OCI-LY1 (cell line): Measurements from ENCODE around the gene EPDR1.

Experiments
- H2AFZ ChIP-seq: fragments of 200-600 bp; sonication (generic), shearing (Covaris generic); 2 replicates; pipeline ENCODE4 v1.6.0; 2014; ENCODE audit warnings: antibody characterized with exemption, mild to moderate bottlenecking, low read length
- H3F3A ChIP-seq: fragments of 200-600 bp; sonication (generic), shearing (Covaris generic); 2 replicates; pipeline ENCODE4 v1.6.0; 2014; ENCODE audit warnings: mild to moderate bottlenecking, antibody characterized with exemption, low read length, moderate library complexity; ENCODE audit not compliant: insufficient read depth
- H3K27ac ChIP-seq: fragments of 200-600 bp; sonication (generic); 2 replicates; pipeline ENCODE4 v1.5.1; 2014; ENCODE audit warnings: low read length, mixed run types, mild to moderate bottlenecking, low read depth; ENCODE audit not compliant: poor library complexity, severe bottlenecking
- H3K27me3 ChIP-seq: fragments of 200-600 bp; sonication (generic); 2 replicates; pipeline ENCODE4 v1.6.0; 2014; ENCODE audit warnings: antibody characterized with exemption, mild to moderate bottlenecking, low read length, moderate library complexity; ENCODE audit not compliant: insufficient read depth
- H3K36me3 ChIP-seq: fragments of 200-600 bp; sonication (generic); 2 replicates; pipeline ENCODE4 v1.6.1; 2014; ENCODE audit warnings: mild to moderate bottlenecking, antibody characterized with exemption, low read length, moderate library complexity, mixed read lengths; ENCODE audit not compliant: insufficient read depth
- H3K4me1 ChIP-seq: fragments of 200-600 bp; sonication (generic); 2 replicates; pipeline ENCODE4 v1.5.1; 2014; ENCODE audit warnings: mild to moderate bottlenecking, low read length, moderate library complexity; ENCODE audit not compliant: insufficient read depth, severe bottlenecking
- H3K4me2 ChIP-seq: fragments of 200-600 bp; sonication (generic), shearing (Covaris generic); 2 replicates; pipeline ENCODE4 v1.6.1; 2014; ENCODE audit warnings: low read length
- H3K4me3 ChIP-seq: fragments of 200-600 bp; sonication (generic); 2 replicates; pipeline ENCODE4 v1.5.1; 2014; ENCODE audit warnings: low read length, low read depth, mild to moderate bottlenecking, mixed read lengths; ENCODE audit not compliant: poor library complexity, severe bottlenecking
- H3K79me2 ChIP-seq: fragments of 200-600 bp; shearing (Covaris generic); 2 replicates; pipeline ENCODE4 v1.6.1; 2016; ENCODE audit warnings: mixed run types, low read length, mixed read lengths; ENCODE audit not compliant: insufficient read depth
- H3K9ac ChIP-seq: fragments of 200-600 bp; sonication (generic), shearing (Covaris generic); 2 replicates; pipeline ENCODE4 v1.6.1; 2014; ENCODE audit warnings: mild to moderate bottlenecking, low read length, mixed read lengths
- H3K9me2 ChIP-seq: fragments of 200-600 bp; sonication (generic), shearing (Covaris generic); 2 replicates; pipeline ENCODE4 v1.6.1; 2014; ENCODE audit warnings: low read depth, mild to moderate bottlenecking, low read length, mixed read lengths
- H3K9me3 ChIP-seq: fragments of 200-600 bp; shearing (Covaris generic); 2 replicates; pipeline ENCODE4 v1.6.1; 2014; ENCODE audit warnings: low read length, mixed read lengths
- H4K20me1 ChIP-seq: fragments of 200-600 bp; sonication (generic), shearing (Covaris generic); 2 replicates; pipeline ENCODE4 v1.6.0; 2016; ENCODE audit warnings: mild to moderate bottlenecking, low read length; ENCODE audit not compliant: insufficient read depth
- EZH2 ChIP-seq: fragments of 200-600 bp; sonication (generic), shearing (Covaris generic); IDR thresholded peaks from 2 replicates; pipeline ENCODE4 v1.8.0; 2017; ENCODE audit warnings: borderline replicate concordance, mixed run types, mild to moderate bottlenecking, antibody characterized with exemption, low read length, moderate library complexity, mixed read lengths
- TF ChIP-seq, protein P1 (sequence below): fragments of 200-600 bp; sonication (generic), shearing (Covaris generic); IDR thresholded peaks from 2 replicates; pipeline ENCODE4 v1.5.1; 2017; ENCODE audit warnings: mild to moderate bottlenecking, antibody characterized with exemption, low read length, moderate library complexity, mixed read lengths

The EPDR1 gene

GRCh38 chr7:38000272-38000671 lies 79.8 kb downstream of the EPDR1 start:
- Histone ChIP-seq H3K9ac (no peak overlapping the region), H3K27me3 (no peaks in the 10 kb centered on the region), H2AFZ (no peak overlapping the region), H3F3A (no peaks in the 10 kb centered on the region), H3K27ac (no peak overlapping the region), H3K9me3 (no peaks in the 10 kb centered on the region; the same call in 1 of the 2 replicates), H4K20me1 (no peaks in the 10 kb centered on the region), H3K4me2 (no peak overlapping the region), H3K9me2 (no peaks in the 10 kb centered on the region), H3K36me3 (no peaks in the 10 kb centered on the region), H3K4me1 (no peaks in the 10 kb centered on the region), H3K4me3 (no peak overlapping the region), H3K79me2 (no peaks in the 10 kb centered on the region)
- TF ChIP-seq, protein P1, sequence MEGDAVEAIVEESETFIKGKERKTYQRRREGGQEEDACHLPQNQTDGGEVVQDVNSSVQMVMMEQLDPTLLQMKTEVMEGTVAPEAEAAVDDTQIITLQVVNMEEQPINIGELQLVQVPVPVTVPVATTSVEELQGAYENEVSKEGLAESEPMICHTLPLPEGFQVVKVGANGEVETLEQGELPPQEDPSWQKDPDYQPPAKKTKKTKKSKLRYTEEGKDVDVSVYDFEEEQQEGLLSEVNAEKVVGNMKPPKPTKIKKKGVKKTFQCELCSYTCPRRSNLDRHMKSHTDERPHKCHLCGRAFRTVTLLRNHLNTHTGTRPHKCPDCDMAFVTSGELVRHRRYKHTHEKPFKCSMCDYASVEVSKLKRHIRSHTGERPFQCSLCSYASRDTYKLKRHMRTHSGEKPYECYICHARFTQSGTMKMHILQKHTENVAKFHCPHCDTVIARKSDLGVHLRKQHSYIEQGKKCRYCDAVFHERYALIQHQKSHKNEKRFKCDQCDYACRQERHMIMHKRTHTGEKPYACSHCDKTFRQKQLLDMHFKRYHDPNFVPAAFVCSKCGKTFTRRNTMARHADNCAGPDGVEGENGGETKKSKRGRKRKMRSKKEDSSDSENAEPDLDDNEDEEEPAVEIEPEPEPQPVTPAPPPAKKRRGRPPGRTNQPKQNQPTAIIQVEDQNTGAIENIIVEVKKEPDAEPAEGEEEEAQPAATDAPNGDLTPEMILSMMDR, result no peak
- no peak for TF ChIP-seq EZH2
